SU-DHL-6 (cell line): ENCODE measurements around the gene COX19.

Experiments
- H2AFZ ChIP-seq: fragments of 200-600 bp; sonication (generic); 2 replicates; pipeline ENCODE4 v1.6.1; 2014; ENCODE audit warnings: low read depth, mild to moderate bottlenecking, moderate library complexity, mixed read lengths, antibody characterized with exemption, low read length; ENCODE audit not compliant: severe bottlenecking
- H3F3A ChIP-seq: fragments of 200-600 bp; shearing (Covaris generic); 2 replicates; pipeline ENCODE4 v1.6.0; 2016; ENCODE audit warnings: antibody characterized with exemption, mild to moderate bottlenecking; ENCODE audit not compliant: insufficient read depth
- H3K27ac ChIP-seq: fragments of 200-600 bp; sonication (generic); 2 replicates; pipeline ENCODE4 v1.5.1; 2016; ENCODE audit warnings: low read depth, mild to moderate bottlenecking, low read length, moderate library complexity, mixed read lengths
- H3K27me3 ChIP-seq: fragments of 200-600 bp; sonication (generic), shearing (Covaris generic); 2 replicates; pipeline ENCODE4 v1.6.0; 2014; ENCODE audit warnings: mild to moderate bottlenecking, low read length
- H3K36me3 ChIP-seq: fragments of 200-600 bp; sonication (generic); 2 replicates; pipeline ENCODE4 v1.6.1; 2014; ENCODE audit warnings: mild to moderate bottlenecking, low read length, mixed read lengths
- H3K4me2 ChIP-seq: fragments of 300-600, 200-600 bp; shearing (Covaris generic), sonication (generic); 2 replicates; pipeline ENCODE4 v1.6.0; 2014; ENCODE audit warnings: low read length, low read depth, mild to moderate bottlenecking; ENCODE audit not compliant: poor library complexity, severe bottlenecking
- H3K4me3 ChIP-seq: fragments of 200-600 bp; sonication (generic); 2 replicates; pipeline ENCODE4 v1.5.1; 2014; ENCODE audit warnings: antibody characterized with exemption, low read length, mild to moderate bottlenecking, mixed read lengths; ENCODE audit not compliant: insufficient read depth, poor library complexity, severe bottlenecking
- H3K79me2 ChIP-seq: fragments of 200-600 bp; sonication (generic); 2 replicates; pipeline ENCODE4 v1.6.1; 2014; ENCODE audit warnings: mild to moderate bottlenecking, low read length, moderate library complexity; ENCODE audit not compliant: insufficient read depth
- H3K9ac ChIP-seq: fragments of 200-600 bp; sonication (generic); 2 replicates; pipeline ENCODE4 v1.7.0; 2014; ENCODE audit warnings: mild to moderate bottlenecking, low read length
- H3K9me2 ChIP-seq: fragments of 200-600 bp; sonication (generic); replicated peaks from 2 replicates; pipeline ENCODE4 v1.6.1; 2014; ENCODE audit warnings: low read length; ENCODE audit not compliant: insufficient read depth
- H3K9me3 ChIP-seq: fragments of 200-600 bp; sonication (generic); 2 replicates; pipeline ENCODE4 v1.6.1; 2014; ENCODE audit warnings: low read length, mixed read lengths; ENCODE audit not compliant: insufficient read depth
- H4K20me1 ChIP-seq: fragments of 200-600 bp; sonication (generic); 2 replicates; pipeline ENCODE4 v1.6.1; 2014; ENCODE audit warnings: low read depth, mild to moderate bottlenecking, antibody characterized with exemption, low read length, moderate library complexity, mixed read lengths
- CTCF ChIP-seq: fragments of 200-600 bp; sonication (generic); IDR thresholded peaks from one replicate; pipeline ENCODE4 v1.5.1; 2017; ENCODE audit warnings: antibody characterized with exemption, mild to moderate bottlenecking, low read length, moderate library complexity; ENCODE audit not compliant: insufficient read depth, poor library complexity, severe bottlenecking
- EZH2phosphoT487 ChIP-seq: fragments of 200-600 bp; sonication (generic), shearing (Covaris generic); conservative IDR thresholded peaks from 2 replicates; pipeline ENCODE4 v1.6.1; 2018; ENCODE audit warnings: mild to moderate bottlenecking, antibody characterized with exemption, low read length, moderate library complexity, mixed read lengths

COX19 gene

GRCh38 chr7:987909-988308 lies 12.6 kb upstream of the COX19 start:
- H3F3A ChIP-seq: no peaks in the 10 kb centered on the region
- TF ChIP-seq CTCF: no peak
- no peak for TF ChIP-seq EZH2phosphoT487
- H3K27me3 ChIP-seq: no peaks in the 10 kb centered on the region
- no peak overlapping the region for H3K27ac ChIP-seq
- H3K4me2 ChIP-seq: no peak overlapping the region
- no peak overlapping the region for H3K4me3 ChIP-seq
- no peaks in the 10 kb centered on the region for H4K20me1 ChIP-seq
- no peak overlapping the region for H2AFZ ChIP-seq
- no peaks in the 10 kb centered on the region for H3K9me2 ChIP-seq
- no peaks in the 10 kb centered on the region for H3K79me2 ChIP-seq
- H3K9ac ChIP-seq: no peak overlapping the region
- no peaks in the 10 kb centered on the region for H3K9me3 ChIP-seq
- no peaks in the 10 kb centered on the region for H3K36me3 ChIP-seq

- H3K27ac ChIP-seq: no peak overlapping the region
- H3K36me3 ChIP-seq: no peaks in the 10 kb centered on the region
- no peaks in the 10 kb centered on the region for H3K9me2 ChIP-seq
- H4K20me1 ChIP-seq: no peaks in the 10 kb centered on the region
- H2AFZ ChIP-seq: no peak overlapping the region
- no peak overlapping the region for H3K9ac ChIP-seq
- H3F3A ChIP-seq: no peaks in the 10 kb centered on the region
- H3K4me2 ChIP-seq: no peak overlapping the region
- TF ChIP-seq CTCF: no peak
- TF ChIP-seq EZH2phosphoT487: no peak
- no peaks in the 10 kb centered on the region for H3K9me3 ChIP-seq
- no peaks in the 10 kb centered on the region for H3K27me3 ChIP-seq
- H3K4me3 ChIP-seq: no peak overlapping the region
- no peaks in the 10 kb centered on the region for H3K79me2 ChIP-seq
Observed at GRCh38 chr7:986766-987751, 11.7 kb upstream of the COX19 start.

GRCh38 chr7:985915-986741 lies 10.8 kb upstream of the COX19 start:
- Histone ChIP-seq H4K20me1 (no peaks in the 10 kb centered on the region), H3K27me3 (no peaks in the 10 kb centered on the region), H3K4me3 (no peak overlapping the region), H3K27ac (no peak overlapping the region), H2AFZ (no peak overlapping the region), H3K4me2 (no peak overlapping the region), H3K79me2 (no peaks in the 10 kb centered on the region), H3K9me2 (no peaks in the 10 kb centered on the region), H3K9me3 (no peaks in the 10 kb centered on the region), H3K9ac (no peak overlapping the region), H3K36me3 (no peaks in the 10 kb centered on the region), H3F3A (no peaks in the 10 kb centered on the region)
- no peak for TF ChIP-seq CTCF
- no peak for TF ChIP-seq EZH2phosphoT487
